SH-SY5Y (cell line): ENCODE measurements around the gene SCN2B.

Experiments
- GATA2 ChIP-seq: IDR thresholded peaks from 2 replicates; pipeline ENCODE4 v1.6.1; 2011; ENCODE audit warnings: mild to moderate bottlenecking, low read depth, low read length
- GATA3 ChIP-seq: IDR thresholded peaks from 2 replicates; pipeline ENCODE4 v1.6.1; 2011; ENCODE audit warnings: low read depth, mild to moderate bottlenecking, low read length, moderate library complexity

DNA sequence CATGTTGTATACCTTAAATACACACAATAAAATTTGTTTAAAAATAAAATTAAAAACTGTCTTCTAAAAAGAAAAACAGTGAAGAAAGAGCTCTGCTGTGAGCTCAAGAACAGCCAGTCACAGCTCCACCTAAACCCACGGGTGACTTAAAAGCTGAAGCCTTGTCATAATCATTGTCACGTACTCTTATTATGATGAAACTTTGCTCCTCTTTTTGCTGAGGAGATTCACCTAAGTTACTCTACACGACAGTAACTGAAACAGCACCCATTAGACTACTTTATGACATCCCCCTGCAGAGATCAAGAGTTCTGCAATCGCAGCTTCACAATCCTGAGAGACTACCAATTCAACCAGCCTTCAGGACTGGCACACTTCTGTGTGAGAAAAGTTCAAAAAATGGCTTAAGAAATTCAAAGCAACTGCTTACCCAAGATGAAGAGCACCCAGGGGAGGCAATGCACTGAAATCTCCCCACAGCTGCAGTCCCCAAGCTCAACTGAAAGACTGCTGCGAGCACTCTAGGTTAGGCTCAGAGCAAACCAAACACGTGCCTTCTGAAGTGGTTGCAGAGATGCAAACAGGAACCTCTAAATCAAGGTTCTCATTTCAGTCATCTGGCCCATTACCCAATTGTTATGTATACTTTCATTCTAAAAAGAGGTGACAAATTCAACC lies 48.2 kb upstream of the SCN2B start, which contains the start of gene JAML:
- no peak for TF ChIP-seq GATA3
- TF ChIP-seq GATA2: no peak
